ENCODE data around the gene DGKA. TPM values are rescaled to one million over a fixed set of nuclear protein-coding genes. Genes with fewer than 3 reads are reported as not detected.
"Not testable (repeated sequence)": the region's sequence is repeated elsewhere in the genome, so short reads cannot be mapped to it uniquely, and the experiment has no call there.

The DGKA gene
- total and polyA plus RNA-seq, 2 of the 4 experiments (the other 2 are of a cell fraction): 71.9 to 75.1 TPM

- H4K8ac ChIP-seq (ENCODE audit: low read depth in 2 of 2, low read length in 2 of 2); DNase-seq; H3K23ac ChIP-seq (ENCODE audit: low read depth, low read length); H3K9ac ChIP-seq (ENCODE audit: low read depth, low read length); H4K91ac ChIP-seq (ENCODE audit: insufficient read depth, low read depth, low read length); H3K27me3 ChIP-seq (ENCODE audit: control insufficient read depth, insufficient read depth, low read length); H3K9me3 ChIP-seq (ENCODE audit: control insufficient read depth, insufficient read depth, low read length); CTCF ChIA-PET; H2AK9ac ChIP-seq (replicated peaks; ENCODE audit: low read depth, low read length, poor library complexity); POLR2A ChIA-PET (ENCODE audit: unreplicated experiment); H2AK5ac ChIP-seq (ENCODE audit: low read depth, low read length); H2AFZ ChIP-seq (replicated peaks; ENCODE audit: low read length, poor library complexity); H3K18ac ChIP-seq (ENCODE audit: low read depth, low read length); dilution Hi-C loops (cut with HindIII; ENCODE audit: low sequenced_read_pairs, unreplicated experiment); H2BK20ac ChIP-seq (ENCODE audit: low read depth, low read length); H2BK15ac ChIP-seq (ENCODE audit: low read depth, low read length); H3K9me1 ChIP-seq (ENCODE audit: insufficient read depth, low read length); H4K5ac ChIP-seq (ENCODE audit: low read depth, low read length); BruUV-seq (replicated peaks); H3K4me1 ChIP-seq (ENCODE audit: control insufficient read depth, insufficient read depth, low read length); ATAC-seq (ENCODE audit: low read depth); H4K20me1 ChIP-seq (ENCODE audit: insufficient read depth, low read length); H3K4ac ChIP-seq (ENCODE audit: low read depth, low read length); H3K27ac ChIP-seq (ENCODE audit: insufficient read depth, low read length); H3K56ac ChIP-seq (ENCODE audit: extremely low read depth, insufficient read depth, low read length); H2BK120ac ChIP-seq (ENCODE audit: low read depth, low read length); H2BK5ac ChIP-seq (ENCODE audit: low read depth, low read length, poor library complexity, severe bottlenecking); H3K4me3 ChIP-seq (ENCODE audit: insufficient read depth, low read depth, low read length); H3K4me2 ChIP-seq (ENCODE audit: low read depth, low read length); H3K14ac ChIP-seq (replicated peaks; ENCODE audit: low read depth, low read length): not testable (repeated sequence)
- intact Hi-C loops (cut with micrococcal nuclease) (loop anchor here (10.0 kb wide), 1 partner anchor 105 kb away; the partner anchor contains the start of gene PA2G4), in situ Hi-C loops (cut with MboI; ENCODE audit: low sequenced_read_pairs) (loop anchor here (5.0 kb wide), 1 partner anchor 38 kb away; no protein-coding TSS in a partner anchor)
- H3K79me1 ChIP-seq (ENCODE audit: low read depth in 1 of 2, low read length in 2 of 2): peaks cover 5 to 16% of the 10 kb centered on the region in 2 experiments
- H3K36me3 ChIP-seq (ENCODE audit: control insufficient read depth, insufficient read depth, low read length): peaks cover 16% of the 10 kb centered on the region
- WGBS, 2 experiments (ENCODE audit: extremely low coverage in 2 of 2, insufficient read length in 1 of 2): no CpG with 5 or more reads among the region's 6 CpGs
Measured at GRCh38 chr12:55999522-55999921, 68.6 kb downstream of the DGKA start.

- intact Hi-C loops (cut with micrococcal nuclease): loop anchor here (10.0 kb wide), 1 partner anchor 105 kb away; the partner anchor contains the start of gene PA2G4
- H3K4me2 ChIP-seq (ENCODE audit: low read depth, low read length); H2BK15ac ChIP-seq (ENCODE audit: low read depth, low read length); H3K56ac ChIP-seq (ENCODE audit: extremely low read depth, insufficient read depth, low read length); H4K8ac ChIP-seq (ENCODE audit: low read depth in 2 of 2, low read length in 2 of 2); H3K4ac ChIP-seq (ENCODE audit: low read depth, low read length); H3K27ac ChIP-seq (ENCODE audit: insufficient read depth, low read length); H3K4me1 ChIP-seq (ENCODE audit: control insufficient read depth, insufficient read depth, low read length); H4K5ac ChIP-seq (ENCODE audit: low read depth, low read length); H3K14ac ChIP-seq (replicated peaks; ENCODE audit: low read depth, low read length); H3K9ac ChIP-seq (ENCODE audit: low read depth, low read length); H3K23ac ChIP-seq (ENCODE audit: low read depth, low read length); H2BK20ac ChIP-seq (ENCODE audit: low read depth, low read length); CTCF ChIA-PET; H3K9me3 ChIP-seq (ENCODE audit: control insufficient read depth, insufficient read depth, low read length); H4K91ac ChIP-seq (ENCODE audit: insufficient read depth, low read depth, low read length); H3K27me3 ChIP-seq (ENCODE audit: control insufficient read depth, insufficient read depth, low read length); dilution Hi-C loops (cut with HindIII; ENCODE audit: low sequenced_read_pairs, unreplicated experiment); H2BK120ac ChIP-seq (ENCODE audit: low read depth, low read length); H2AFZ ChIP-seq (replicated peaks; ENCODE audit: low read length, poor library complexity); H2BK5ac ChIP-seq (ENCODE audit: low read depth, low read length, poor library complexity, severe bottlenecking); H2AK5ac ChIP-seq (ENCODE audit: low read depth, low read length); ATAC-seq (ENCODE audit: low read depth); H3K18ac ChIP-seq (ENCODE audit: low read depth, low read length); H2AK9ac ChIP-seq (replicated peaks; ENCODE audit: low read depth, low read length, poor library complexity); BruUV-seq (replicated peaks); DNase-seq; H4K20me1 ChIP-seq (ENCODE audit: insufficient read depth, low read length); H3K4me3 ChIP-seq (ENCODE audit: insufficient read depth, low read depth, low read length): not testable (repeated sequence)
- H3K36me3 ChIP-seq (ENCODE audit: control insufficient read depth, insufficient read depth, low read length): peaks cover 18% of the 10 kb centered on the region
- WGBS, 2 experiments (ENCODE audit: extremely low coverage in 2 of 2, insufficient read length in 1 of 2): 88% methylated on average over 4 of the region's 33 CpGs; no CpG with 5 or more reads in 1 of the 2 experiments
- POLR2A ChIA-PET (ENCODE audit: unreplicated experiment): interaction anchor here (0.7 kb wide), 1 partner anchor 170 kb away, joined by 3 read pairs; no protein-coding TSS in a partner anchor
- peaks cover 5 to 16% of the 10 kb centered on the region in 2 experiments for H3K79me1 ChIP-seq (ENCODE audit: low read depth in 1 of 2, low read length in 2 of 2)
- H3K9me1 ChIP-seq (ENCODE audit: insufficient read depth, low read length): peaks cover 13% of the 10 kb centered on the region; the same call in 1 of the 2 replicates
- in situ Hi-C loops (cut with MboI; ENCODE audit: low sequenced_read_pairs): loop anchor here (5.0 kb wide), 1 partner anchor 37 kb away; no protein-coding TSS in a partner anchor
Measured at GRCh38 chr12:55999999-56000540, 69.1 kb downstream of the DGKA start.

Data from IMR-90 (cell line).